Epithelial cell of proximal tubule (primary cell): ENCODE measurements around the gene LRRC3B. TPM values are rescaled to one million over a fixed set of nuclear protein-coding genes. Genes with fewer than 3 reads are reported as not detected.
"Not testable (repeated sequence)": the region's sequence is repeated elsewhere in the genome, so short reads cannot be mapped to it uniquely, and the experiment has no call there.

Source experiments
- DNase-seq: peaks from one replicate; pipeline ENCODE4 v3.0.0-alpha.2; 2011; ENCODE audit warnings: low read depth
- H3K4me3 ChIP-seq: 2 replicates; pipeline ENCODE4 v1.5.1; 2011; ENCODE audit warnings: low read depth, mild to moderate bottlenecking, low read length
- total RNA-seq: library from RNA; depleted of rRNA; stranded (reverse); fragments of >200 nt; gene quantifications from 2 replicates; pipeline ENCODE4 v1.2.3, GENCODE V29; 2015
- TF ChIP-seq, protein P1 (sequence below): conservative IDR thresholded peaks from 2 replicates; pipeline ENCODE4 v1.5.1; 2012; ENCODE audit warnings: low read depth, mild to moderate bottlenecking, low read length

The LRRC3B gene
- total RNA-seq, 1 donor from 2014 or later: not detected

DNA sequence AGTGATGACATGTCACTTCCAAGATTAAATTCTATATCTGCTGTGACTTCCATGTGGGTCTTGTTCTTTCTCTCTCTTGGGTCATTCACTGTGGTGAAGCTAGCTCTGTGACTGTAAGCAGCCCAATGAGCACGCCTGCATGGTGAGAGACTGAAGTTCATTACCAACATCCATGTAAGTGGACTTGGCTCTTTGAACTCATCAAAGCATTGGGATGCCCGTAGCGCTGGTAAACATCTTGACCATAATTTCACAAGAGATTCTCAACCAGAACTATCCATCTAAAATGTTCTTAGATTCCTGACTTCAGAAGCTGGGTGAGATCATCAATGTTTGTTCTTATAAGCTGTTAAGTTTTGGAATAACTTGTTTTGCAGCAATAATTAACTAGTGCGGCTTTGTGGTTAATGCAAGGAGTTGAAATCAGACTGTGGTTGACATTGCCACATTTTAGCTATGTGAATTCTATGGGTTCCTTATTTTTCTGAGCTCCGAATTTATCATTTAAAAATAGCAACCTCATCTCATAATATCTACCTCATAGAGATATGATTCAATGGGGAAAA is 31.6 kb upstream of the LRRC3B start:
- peak; percentile 18 for DNase-seq
- TF ChIP-seq, protein P1, sequence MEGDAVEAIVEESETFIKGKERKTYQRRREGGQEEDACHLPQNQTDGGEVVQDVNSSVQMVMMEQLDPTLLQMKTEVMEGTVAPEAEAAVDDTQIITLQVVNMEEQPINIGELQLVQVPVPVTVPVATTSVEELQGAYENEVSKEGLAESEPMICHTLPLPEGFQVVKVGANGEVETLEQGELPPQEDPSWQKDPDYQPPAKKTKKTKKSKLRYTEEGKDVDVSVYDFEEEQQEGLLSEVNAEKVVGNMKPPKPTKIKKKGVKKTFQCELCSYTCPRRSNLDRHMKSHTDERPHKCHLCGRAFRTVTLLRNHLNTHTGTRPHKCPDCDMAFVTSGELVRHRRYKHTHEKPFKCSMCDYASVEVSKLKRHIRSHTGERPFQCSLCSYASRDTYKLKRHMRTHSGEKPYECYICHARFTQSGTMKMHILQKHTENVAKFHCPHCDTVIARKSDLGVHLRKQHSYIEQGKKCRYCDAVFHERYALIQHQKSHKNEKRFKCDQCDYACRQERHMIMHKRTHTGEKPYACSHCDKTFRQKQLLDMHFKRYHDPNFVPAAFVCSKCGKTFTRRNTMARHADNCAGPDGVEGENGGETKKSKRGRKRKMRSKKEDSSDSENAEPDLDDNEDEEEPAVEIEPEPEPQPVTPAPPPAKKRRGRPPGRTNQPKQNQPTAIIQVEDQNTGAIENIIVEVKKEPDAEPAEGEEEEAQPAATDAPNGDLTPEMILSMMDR: no peak
- no peak overlapping the region for H3K4me3 ChIP-seq

DNA sequence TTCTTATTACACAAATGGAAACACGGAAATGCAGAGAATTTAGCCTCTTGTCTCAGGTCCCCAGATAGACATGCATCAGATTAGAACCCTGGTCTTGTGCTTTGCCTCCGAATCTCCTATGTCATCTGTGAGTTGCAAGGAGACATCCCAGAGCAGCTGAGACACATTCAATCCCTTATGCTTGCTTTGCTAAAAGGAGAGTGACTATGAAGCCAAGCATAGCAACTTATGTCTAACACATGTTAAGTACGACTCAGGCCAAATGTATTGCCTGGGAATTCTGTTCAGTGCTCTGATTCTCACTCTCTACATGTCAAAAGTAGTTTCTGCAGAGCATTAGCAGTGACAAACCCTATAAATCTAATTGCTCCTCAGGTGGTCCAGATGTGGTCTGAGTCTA is 30.6 kb upstream of the LRRC3B start:
- no peak overlapping the region for H3K4me3 ChIP-seq
- TF ChIP-seq, protein P1: no peak
- no peak for DNase-seq

DNA sequence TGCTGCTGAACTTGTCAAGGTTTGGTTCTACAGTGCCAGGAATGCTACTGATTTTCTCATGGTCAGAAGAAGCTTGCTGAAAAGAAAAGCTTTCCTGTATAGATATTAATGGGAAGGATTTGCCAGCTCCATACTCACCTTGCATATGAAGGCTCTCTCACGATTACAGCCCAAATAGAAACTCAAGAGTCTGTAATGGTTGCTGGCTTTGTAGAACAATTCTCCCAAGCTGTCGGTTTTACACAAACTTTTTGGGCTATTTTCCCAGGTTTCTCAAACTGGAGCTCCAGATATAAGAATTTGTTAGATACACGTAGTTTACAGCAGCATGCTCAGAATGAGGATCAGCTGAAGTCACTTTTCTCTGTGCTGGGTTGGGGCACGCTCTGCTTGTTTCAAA is 30.1 kb upstream of the LRRC3B start:
- TF ChIP-seq, protein P1: no peak
- no peak for DNase-seq
- H3K4me3 ChIP-seq: no peak overlapping the region

DNA sequence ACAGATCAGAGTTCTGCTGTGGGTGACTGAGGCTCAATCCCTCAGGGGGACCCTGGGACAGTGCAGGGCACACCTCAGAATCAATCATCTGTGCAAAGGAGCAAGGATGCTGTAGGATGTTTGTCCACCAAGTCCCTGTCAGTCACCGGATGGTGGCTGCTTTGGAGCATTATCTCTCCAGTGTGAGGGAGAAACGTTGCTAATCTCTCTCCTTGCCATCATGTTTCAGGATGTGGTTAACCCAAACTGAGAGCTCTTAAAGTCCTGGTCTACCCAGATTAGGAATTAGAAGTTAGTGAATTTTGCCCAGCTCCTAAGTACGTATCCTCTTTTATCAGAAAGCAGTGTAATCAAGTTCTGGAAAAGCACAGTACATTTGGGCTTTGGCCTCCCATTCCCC is 26.2 kb upstream of the LRRC3B start:
- TF ChIP-seq, protein P1: no peak
- no peak overlapping the region for H3K4me3 ChIP-seq
- no peak for DNase-seq

DNA sequence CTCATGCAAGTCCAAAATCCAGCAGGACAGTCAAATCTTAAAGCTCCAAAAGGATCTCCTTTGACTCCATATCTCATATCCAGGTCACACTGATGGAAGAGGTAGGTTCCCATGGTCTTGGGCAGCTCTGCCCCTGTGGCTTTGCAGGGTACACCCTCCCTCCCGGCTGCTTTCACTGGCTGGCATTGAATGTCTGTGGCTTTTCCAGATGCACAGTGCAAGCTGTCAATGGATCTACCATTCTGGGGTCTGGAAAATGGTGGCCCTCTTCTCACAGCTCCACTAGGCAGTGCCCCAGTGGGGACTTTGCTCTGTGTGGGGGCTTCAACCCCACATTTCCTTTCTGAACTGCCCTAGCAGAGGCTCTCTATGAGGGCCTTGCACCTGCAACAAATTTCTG is 19.3 kb upstream of the LRRC3B start:
- DNase-seq, H3K4me3 ChIP-seq: not testable (repeated sequence)

DNA sequence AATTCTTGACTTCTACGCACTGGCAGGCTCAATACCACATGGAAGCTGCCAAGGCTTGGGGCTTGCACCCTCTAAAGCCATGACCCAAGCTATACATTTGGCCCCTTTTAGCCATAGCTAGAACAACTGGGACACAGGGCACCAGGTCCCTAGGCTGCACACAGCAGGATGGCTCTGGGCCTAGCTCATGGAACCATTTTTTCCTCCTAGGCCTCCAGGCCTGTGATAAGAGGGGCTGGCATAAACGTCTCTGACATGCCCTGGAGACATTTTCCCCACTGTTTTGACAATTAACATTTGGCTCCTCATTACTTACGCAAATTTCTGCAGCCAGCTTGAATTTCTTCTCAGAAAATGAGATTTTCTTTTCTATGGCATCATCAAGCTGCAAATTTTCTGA is 18.8 kb upstream of the LRRC3B start:
- DNase-seq, H3K4me3 ChIP-seq: not testable (repeated sequence)

DNA sequence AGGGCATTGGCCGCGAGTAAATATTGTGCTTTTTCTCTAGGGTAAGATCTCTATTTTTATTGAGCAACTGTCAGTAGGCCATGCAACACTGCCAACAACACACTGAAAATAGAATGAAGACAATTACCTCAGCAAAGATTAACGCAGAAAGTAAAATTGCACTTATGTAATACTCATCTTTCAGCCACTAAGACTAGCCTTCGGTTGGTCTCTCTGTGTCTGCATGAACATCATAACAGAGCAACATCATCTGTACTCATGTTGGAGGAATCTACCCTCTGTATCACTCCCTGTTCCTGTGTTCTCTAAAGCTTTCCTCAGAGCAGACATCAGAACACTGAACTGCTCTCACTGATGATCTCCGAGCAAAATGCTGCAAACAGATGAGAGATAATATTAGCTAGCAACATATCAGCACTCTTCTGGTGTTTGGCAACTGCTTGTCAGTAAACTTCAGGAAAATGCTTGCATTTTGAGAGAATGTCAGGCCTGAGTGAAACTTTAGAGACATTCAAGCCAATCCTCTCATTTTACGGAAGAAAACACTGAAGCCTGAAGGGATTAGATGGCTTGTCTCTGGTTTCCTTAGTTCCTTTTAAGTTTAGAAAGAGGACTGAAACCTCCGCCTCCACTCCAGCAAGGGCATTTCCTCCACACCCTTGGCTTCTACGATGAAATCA is 8.4 kb upstream of the LRRC3B start:
- TF ChIP-seq, protein P1: no peak
- DNase-seq: no peak
- H3K4me3 ChIP-seq: no peak overlapping the region

DNA sequence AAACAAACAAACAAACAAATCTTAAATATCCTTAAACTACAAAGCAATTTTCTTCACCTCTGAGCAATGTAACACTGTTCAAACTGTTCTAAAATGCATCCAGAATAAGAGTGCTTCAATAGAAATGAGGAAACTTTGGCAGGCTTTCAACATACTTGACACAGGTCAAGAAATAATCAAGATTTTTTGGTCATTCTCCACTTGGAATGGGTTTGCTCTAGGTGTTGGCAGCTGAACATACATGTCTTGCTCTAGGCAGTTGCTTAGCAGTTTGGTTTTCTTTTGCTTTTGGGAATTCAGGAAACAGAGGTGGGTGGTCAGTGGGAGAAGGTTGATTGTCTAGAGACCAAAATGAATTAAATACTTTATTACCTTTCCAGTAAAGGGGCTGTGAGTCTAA is 1.4 kb upstream of the LRRC3B start:
- no peak for DNase-seq
- H3K4me3 ChIP-seq: no peak overlapping the region
- TF ChIP-seq, protein P1: no peak
